C4-2B (cell line): Measurements from ENCODE around the gene STXBP5L.

Experiments
- CTCF ChIP-seq: fragments of 450-650 bp; conservative IDR thresholded peaks from 2 replicates; pipeline ENCODE4 v1.5.1; 2017; ENCODE audit warnings: mild to moderate bottlenecking
- ZFX ChIP-seq: fragments of 450-650 bp; IDR thresholded peaks from 2 replicates; pipeline ENCODE4 v1.6.1; 2017

- TF ChIP-seq CTCF, result no peak
- TF ChIP-seq ZFX, result no peak
Measured at GRCh38 chr3:120908795-120909601, 993 bp downstream of the STXBP5L start.
